ENCODE data around the gene PIEZO2.
"Not testable (repeated sequence)": the region's sequence is repeated elsewhere in the genome, so short reads cannot be mapped to it uniquely, and the experiment has no call there.

PIEZO2 gene

DNA sequence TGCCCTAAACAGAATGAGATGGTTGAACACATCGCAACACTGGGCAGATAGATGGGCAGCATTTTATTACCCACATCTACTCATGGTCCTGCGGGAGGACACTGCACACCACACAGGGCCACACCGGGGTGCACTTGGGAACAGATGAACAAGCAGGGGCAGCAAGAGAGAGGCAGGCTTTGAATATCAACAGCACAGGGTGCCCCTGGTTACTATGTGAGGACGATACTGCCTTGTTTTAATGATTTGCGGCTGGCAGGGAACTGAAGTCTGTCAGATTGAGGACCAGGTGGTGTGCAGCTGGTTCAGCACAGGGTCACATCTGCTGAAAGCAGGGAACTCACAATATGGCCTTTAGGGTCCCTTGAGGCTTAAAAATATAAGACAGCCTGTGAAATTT is 195.7 kb downstream of the PIEZO2 start:
- no peak for DNase-seq

- DNase-seq, result no peak
These were observed 197.5 kb downstream of the PIEZO2 start for GRCh38 chr18:10951631-10952544.

DNA sequence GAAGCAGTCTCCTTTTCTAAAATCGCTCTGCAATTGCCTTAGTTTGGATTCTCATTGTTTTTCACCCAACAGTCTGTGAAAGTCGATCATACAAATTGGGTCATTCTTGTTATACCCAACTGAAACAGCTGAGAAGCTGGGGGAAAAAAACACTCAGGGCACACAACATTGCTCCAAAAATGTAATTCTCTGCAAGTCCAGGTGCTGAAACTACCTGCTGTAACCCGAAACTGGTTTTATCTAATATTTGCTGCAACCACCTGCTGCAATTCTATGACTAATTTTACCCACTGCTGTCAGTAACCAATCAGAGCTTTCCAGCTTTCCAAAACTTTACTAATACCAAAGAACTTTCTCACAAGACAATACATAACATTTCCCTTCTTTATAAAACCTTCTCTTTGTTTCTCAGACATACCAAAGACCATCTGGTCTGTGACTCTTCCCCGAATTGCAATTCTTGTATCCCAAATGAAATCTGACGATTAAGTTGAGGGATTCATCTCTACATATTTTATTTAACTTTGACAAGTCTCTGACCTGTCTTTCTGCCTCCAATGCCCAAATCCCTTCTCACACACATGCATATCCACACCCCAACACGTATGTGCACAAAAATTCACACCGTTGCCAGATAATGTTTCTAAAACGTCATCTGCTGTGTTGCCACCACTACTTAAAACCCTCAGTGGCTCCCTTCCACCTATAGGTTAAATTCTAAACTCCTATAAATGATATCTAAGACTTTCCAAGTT is 198.3 kb downstream of the PIEZO2 start:
- no peak for DNase-seq

DNA sequence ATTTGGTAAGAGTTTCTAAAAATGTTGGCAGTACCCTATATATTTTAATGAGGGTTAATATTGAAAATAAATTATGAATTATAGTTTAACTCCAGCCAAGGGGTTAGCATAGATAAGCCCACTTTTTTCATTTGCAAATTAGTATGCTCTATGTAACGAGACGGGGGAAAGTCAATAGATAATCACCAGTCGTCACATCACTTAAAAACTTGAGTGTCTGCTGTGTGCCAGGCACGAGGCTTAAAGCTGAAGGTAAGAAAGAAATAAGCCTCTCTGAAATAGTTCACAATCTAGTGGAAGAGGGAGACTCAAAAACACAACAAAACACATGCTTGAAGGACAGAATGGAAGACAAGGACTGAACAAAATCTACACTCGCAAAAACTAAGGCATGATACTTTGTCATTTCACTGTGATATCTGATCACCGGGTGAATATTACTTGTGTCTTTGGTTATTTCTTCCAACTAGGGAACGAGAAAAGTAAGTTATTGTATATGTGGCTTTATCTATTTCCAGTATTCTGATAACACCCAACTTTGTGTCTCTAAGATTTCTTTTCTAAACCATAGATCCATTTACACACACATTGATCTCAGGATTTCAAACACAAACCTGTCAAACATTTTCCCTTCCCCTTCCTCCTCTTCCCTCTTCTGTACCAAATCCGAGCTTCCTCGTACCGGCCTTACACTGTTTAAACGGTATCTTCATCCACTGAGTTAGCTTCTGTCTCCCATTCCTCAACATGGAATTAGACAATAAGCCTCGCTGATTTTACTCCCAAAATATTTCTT is 199.1 kb downstream of the PIEZO2 start:
- no peak for DNase-seq

GRCh38 chr18:10949655-10950054 is 199.7 kb downstream of the PIEZO2 start:
- no peak for DNase-seq

GRCh38 chr18:10948421-10948820 is 200.9 kb downstream of the PIEZO2 start:
- DNase-seq, result no peak

DNA sequence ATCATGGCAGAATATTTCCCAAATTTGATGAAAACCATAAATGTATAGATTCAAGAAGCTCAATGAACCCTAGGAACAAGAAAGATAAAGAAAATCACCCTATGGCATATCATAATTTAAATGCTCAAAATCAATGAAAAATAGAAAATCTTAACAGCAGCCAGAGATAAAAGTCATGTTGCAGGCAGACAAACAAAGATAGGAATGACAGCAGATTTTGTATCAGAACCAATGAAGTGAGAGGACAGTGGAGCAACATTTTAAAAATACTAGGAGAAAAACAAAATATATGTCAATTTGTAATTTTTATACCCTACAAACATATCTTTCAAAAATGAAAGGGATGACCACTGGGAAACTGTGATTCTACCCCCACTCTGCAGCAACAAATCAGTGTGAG is 203.3 kb downstream of the PIEZO2 start:
- DNase-seq, result peak; percentile 12 to 21

DNA sequence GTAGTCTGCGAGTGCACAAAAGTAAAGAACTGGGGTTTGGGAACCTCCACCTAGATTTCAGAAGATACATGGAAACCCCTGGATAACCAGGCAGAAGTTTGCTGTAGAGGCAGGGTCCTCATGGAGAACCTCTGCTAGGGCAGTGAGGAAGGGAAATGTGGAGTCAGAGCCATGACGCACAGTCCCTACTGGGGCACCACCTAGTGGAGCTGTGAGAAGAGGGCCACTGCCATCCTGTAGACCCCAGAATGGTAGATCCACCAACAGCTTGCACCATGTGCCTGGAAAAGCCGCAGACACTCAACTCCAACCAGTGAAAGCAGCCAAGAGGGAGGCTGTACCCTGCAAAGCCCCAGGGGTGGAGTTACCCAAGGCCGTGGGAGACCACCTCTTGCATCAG is 206.4 kb downstream of the PIEZO2 start:
- DNase-seq, result no peak

- DNase-seq, result no peak
These were observed 209.5 kb downstream of the PIEZO2 start for GRCh38 chr18:10939822-10940221.

DNA sequence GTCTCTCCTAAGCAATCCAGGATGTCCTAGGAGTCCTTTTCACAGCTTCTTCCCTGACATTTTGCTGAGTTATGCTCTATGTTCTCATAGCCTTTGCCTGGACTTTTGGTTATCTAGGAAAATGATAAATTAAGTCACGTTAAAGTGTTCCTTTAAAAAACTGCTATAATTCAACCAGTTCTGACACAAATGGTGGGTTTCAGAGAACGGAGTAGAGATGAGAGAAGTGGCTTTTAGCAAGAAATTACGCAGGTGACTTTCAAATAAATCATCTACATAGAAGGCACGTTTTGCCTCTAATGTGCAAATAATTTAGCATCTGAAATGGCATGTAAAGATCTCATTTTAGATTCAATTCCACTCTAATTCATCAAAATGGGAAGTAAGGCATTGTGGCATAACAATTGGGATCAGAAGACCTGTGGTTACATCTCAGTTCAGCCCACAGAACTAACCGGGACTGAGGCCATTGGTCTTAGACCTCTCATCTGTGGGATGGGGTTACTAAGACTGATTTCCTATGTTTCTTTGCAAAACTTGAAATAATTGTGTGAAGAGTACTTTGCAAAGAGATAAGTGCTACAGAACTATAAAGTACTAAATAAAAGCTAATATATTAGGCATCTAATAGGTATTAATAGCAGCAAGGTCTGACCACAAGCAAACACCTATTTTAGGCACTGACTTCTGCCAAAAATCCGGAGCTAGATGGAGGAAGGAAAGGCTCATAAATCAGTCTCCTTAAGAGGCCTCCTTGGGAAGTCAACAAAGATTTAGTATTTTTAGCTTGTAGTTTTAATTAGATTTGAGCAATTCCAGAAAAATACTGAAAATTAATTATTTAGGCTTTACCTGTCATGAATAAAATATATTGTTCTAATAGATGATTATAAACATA is 211.4 kb downstream of the PIEZO2 start:
- DNase-seq, result no peak

DNA sequence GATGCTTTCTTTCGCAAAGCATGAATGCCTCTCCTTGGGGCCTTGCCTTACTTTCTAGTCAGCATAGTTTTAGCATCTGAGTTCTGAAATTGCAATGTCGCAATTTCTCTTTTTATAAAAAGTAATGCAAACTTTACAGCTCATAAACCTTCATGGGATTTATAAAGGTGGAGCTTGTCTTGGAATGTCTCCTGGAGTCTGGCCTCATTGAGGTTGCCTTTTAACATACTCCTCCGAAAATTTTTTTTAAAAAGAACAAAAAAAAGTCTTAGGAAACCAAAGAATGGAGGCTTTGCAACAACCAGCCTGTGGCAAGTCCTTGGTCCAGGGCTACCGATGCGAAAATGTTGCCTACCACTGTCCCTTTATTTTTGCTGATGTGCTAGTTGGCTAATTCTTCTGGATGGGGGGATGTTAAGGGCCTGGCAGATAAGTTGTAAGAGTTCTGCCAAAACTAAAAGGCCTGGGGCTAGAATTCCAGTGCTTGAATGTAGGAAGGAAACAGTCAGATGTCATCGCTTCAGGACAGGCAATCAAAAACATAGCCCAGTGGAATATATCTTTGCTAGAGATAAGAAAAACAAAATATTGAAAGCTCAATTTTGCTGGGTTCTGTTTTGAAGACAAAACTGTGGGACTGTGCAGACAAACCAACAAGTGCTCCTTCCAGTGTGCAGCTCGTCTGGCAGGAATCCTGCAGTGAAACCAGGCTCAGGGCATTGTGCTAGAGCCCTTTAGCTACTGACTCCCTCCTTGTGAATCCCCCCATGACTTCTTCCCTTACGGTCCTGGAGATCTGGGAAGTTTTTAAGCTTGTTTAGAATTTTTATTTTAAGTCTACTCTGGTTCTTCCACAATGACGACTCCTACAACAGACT is 213.0 kb downstream of the PIEZO2 start:
- DNase-seq, result no peak

- no peak for DNase-seq
These were observed 213.8 kb downstream of the PIEZO2 start for GRCh38 chr18:10935588-10935987.

GRCh38 chr18:10933648-10934047 is 215.7 kb downstream of the PIEZO2 start:
- DNase-seq, result not testable (repeated sequence)

GRCh38 chr18:10930076-10930475 is 219.3 kb downstream of the PIEZO2 start:
- no peak for DNase-seq

DNA sequence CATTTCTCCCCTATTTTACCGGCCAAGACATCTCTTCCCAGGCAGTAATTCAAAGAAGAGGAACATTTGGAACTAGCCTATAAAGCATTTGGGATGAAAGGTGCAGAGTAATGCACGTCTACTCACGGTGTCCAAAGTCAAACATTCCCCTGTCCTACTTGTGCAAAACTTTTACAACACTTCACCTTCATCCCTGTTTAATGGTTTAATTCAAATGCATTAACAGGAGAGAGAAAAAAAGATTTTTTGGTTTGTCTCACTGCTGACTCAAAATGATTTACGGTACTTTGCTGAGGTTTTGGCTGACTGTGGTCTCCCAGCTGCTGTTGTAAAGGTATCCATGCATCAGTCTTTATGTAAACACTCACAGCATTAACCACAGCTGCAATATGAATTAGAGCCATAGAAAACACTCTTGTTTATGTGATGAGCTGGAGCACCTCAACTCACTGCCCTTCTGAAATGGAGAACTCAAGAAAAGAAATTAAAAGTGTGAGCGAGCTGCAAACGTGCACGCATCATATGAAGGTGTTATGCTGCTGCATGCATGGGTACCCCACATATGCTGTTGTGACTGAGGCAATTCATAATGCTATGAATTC is 220.5 kb downstream of the PIEZO2 start:
- no peak for DNase-seq

DNA sequence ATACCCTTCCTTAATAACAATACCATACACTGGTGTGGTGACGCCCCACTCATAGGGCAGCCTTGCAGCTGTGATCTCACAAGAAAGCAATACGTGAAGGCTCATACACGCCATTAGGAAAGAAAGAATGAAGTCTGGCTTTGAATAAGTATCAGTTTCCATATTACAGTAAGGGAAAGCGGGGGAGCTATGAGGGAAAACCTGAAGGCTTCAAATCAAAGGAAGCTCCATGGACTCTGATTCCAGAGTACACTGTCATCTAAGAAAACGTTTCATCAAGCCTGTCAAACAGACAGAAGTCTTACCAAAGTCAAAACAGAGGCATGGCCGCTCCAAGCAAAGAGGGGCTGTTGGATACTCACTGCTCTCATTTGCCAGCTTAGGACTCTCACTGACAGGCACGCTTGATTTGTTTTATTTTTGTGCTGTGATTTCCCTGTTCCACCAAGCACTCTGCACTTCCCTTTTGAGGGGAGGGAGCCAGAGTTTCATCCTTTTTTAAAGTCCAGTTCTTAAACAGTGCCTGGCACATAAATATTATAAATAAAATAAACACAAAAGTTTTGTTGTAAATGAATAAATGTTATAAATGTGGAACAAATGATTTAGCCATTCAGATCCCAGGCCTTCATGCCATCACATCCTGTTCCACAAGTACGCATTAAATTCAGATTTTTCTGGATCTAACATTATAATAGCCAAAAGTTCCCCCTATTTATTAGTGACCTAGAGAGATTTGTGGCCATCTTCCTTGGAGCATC is 221.2 kb downstream of the PIEZO2 start:
- no peak for DNase-seq

DNA sequence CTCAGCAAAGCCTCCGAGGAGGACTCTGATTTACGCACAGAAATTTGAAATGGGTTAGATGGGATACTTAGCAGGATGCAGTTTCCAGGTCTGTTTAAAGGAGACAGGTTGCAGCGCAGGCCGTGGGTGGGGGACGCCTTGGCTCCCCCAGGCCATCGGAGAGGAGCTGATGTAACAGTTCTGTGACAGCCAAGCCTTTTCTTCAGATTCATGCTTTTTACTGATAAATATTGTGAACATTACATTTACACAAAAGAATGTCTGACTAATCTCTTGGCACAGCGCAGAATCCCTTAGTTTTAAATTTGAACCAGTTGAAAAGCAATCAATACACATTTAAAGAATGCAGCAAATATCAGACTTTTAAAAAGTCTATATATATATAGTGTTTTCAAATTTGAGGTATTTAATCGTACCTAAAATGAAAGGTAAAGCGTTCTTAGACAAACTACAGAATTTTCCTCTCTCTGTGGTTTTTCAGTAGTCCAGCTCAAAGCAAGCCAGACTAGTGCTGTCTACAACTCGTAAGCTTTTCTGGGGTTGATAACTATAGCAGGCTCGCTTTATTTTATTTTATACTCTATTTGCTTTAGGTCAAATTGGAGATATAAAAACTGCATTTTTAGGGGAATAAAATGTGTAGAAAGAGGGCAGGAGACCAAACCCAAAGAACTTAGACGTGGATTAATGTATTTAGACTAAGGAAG is 221.9 kb downstream of the PIEZO2 start:
- no peak for DNase-seq

DNA sequence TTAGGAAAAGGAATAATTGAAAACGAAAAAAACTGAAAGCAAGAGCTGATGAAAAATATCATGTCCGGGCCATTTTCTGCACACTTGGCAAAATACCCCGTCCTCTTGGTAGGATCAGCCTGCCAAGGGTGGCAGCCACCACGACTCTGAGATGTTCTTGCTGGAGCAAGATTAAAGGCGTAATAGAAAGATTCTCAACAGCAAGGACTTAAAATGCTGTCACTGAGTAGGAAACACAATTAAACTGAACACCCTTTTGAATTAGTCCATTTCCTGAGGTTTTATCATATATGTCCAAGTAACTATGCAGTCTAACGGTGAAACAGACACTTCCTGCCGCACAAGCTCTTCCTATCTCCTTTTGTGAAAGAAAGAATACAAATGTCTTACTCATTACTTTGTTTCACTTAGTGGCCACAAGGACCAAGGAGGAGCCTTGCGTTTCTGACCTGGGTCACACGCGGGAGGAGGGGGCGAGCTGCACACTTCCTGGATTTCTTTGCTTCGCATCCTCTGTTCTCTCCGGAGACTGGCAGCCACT is 222.7 kb downstream of the PIEZO2 start:
- no peak for DNase-seq

- no peak for DNase-seq
These were observed 225.1 kb downstream of the PIEZO2 start for GRCh38 chr18:10924290-10924689.

Data from Kasumi-1 (cell line).